Measurements from ENCODE around the gene PPP6R3.

DNA sequence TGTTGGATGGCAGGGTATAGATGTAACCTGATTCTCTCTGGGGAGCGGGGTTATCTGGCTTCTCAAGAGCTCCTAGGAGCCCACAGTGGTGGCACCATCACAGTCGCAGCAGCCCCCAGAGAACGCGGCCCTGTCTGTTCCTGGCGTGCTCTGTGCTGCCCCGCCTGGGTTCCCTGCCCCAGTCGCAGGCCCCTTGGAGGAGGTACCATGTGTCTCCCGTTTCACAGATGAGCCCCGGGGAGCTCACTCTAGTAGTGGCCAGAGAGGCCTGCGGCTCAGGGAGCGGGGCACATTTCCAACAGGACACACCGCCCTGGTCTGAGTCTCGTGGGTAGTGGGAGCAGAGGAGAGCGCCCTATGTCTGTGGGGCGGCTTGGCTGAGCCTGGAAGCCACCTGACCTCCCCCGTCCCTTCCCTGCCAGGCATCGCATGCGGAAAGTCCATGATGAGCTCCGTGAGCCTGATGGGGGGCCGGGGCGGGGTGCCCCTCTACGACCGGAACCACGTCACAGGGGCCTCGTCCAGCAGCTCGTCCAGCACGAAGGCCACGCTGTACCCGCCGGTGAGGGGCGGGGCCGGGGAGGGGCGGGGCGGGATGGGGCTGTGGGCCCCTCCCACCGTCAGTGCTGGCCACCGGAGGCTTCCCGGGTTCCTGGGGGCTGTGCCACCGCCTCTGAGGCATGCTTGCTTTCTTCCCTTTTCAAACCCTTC is 21.0 kb upstream of the PPP6R3 start:
- TF ChIP-seq, protein P1, sequence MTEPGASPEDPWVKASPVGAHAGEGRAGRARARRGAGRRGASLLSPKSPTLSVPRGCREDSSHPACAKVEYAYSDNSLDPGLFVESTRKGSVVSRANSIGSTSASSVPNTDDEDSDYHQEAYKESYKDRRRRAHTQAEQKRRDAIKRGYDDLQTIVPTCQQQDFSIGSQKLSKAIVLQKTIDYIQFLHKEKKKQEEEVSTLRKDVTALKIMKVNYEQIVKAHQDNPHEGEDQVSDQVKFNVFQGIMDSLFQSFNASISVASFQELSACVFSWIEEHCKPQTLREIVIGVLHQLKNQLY (CRISPR knock-in tag; IDR thresholded peaks at IDR 0.05), result no peak
- TF ChIP-seq, protein P2, sequence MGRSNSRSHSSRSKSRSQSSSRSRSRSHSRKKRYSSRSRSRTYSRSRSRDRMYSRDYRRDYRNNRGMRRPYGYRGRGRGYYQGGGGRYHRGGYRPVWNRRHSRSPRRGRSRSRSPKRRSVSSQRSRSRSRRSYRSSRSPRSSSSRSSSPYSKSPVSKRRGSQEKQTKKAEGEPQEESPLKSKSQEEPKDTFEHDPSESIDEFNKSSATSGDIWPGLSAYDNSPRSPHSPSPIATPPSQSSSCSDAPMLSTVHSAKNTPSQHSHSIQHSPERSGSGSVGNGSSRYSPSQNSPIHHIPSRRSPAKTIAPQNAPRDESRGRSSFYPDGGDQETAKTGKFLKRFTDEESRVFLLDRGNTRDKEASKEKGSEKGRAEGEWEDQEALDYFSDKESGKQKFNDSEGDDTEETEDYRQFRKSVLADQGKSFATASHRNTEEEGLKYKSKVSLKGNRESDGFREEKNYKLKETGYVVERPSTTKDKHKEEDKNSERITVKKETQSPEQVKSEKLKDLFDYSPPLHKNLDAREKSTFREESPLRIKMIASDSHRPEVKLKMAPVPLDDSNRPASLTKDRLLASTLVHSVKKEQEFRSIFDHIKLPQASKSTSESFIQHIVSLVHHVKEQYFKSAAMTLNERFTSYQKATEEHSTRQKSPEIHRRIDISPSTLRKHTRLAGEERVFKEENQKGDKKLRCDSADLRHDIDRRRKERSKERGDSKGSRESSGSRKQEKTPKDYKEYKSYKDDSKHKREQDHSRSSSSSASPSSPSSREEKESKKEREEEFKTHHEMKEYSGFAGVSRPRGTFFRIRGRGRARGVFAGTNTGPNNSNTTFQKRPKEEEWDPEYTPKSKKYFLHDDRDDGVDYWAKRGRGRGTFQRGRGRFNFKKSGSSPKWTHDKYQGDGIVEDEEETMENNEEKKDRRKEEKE (IDR thresholded peaks at IDR 0.05), result no peak
- TF ChIP-seq KLF15 (CRISPR knock-in tag; IDR thresholded peaks at IDR 0.05; ENCODE audit: borderline replicate concordance) (no peak), POLR2A (IDR thresholded peaks at IDR 0.05; ENCODE audit: insufficient read depth in 1 of 2, low read depth in 2 of 2, low read length in 2 of 2) (0 out of 4 replicates have a peak, but pooled peaks of 1 of the 2 experiments have one; percentile 9), TRIM24 (CRISPR knock-in tag; IDR thresholded peaks at IDR 0.05) (no peak), TCF12 (IDR thresholded peaks at IDR 0.05) (no peak), TCF12 (CRISPR knock-in tag; IDR thresholded peaks at IDR 0.05) (no peak)
- TF ChIP-seq, protein P3, sequence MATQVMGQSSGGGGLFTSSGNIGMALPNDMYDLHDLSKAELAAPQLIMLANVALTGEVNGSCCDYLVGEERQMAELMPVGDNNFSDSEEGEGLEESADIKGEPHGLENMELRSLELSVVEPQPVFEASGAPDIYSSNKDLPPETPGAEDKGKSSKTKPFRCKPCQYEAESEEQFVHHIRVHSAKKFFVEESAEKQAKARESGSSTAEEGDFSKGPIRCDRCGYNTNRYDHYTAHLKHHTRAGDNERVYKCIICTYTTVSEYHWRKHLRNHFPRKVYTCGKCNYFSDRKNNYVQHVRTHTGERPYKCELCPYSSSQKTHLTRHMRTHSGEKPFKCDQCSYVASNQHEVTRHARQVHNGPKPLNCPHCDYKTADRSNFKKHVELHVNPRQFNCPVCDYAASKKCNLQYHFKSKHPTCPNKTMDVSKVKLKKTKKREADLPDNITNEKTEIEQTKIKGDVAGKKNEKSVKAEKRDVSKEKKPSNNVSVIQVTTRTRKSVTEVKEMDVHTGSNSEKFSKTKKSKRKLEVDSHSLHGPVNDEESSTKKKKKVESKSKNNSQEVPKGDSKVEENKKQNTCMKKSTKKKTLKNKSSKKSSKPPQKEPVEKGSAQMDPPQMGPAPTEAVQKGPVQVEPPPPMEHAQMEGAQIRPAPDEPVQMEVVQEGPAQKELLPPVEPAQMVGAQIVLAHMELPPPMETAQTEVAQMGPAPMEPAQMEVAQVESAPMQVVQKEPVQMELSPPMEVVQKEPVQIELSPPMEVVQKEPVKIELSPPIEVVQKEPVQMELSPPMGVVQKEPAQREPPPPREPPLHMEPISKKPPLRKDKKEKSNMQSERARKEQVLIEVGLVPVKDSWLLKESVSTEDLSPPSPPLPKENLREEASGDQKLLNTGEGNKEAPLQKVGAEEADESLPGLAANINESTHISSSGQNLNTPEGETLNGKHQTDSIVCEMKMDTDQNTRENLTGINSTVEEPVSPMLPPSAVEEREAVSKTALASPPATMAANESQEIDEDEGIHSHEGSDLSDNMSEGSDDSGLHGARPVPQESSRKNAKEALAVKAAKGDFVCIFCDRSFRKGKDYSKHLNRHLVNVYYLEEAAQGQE (IDR thresholded peaks at IDR 0.05; ENCODE audit: borderline replicate concordance in 1 of 2, low read depth in 1 of 2, low read length in 2 of 2), result no peak
